HCT116 (cell line): ENCODE measurements around the gene KYNU. TPM values are rescaled to one million over a fixed set of nuclear protein-coding genes. Genes with fewer than 3 reads are reported as not detected.

Experiments
- ATAC-seq: fragments of 200-7000 bp; cut with Tn5 transposase; 2 replicates; pipeline ENCODE4 v1.9.1; 2020; ENCODE audit warnings: mild to moderate bottlenecking, moderate library complexity
- BruUV-seq: library from RNA; stranded (reverse); fragments of 400-500 nt; replicated peaks from 2 replicates; lab custom pipeline; 2021; lab: Mats Ljungman, UMichigan
- CTCF ChIA-PET: fragments of 300-600 bp; sonication (Branson Sonifier 250); formaldehyde crosslinking; loops from one replicate; lab custom pipeline; 2021; ENCODE audit warnings: antibody characterized with exemption; lab: Charles Lee
- POLR2A ChIA-PET: fragments of 300-600, 350-600 bp; sonication (Branson Sonifier 250); formaldehyde crosslinking; loops from one replicate; lab custom pipeline; 2021; ENCODE audit warnings: antibody characterized with exemption; lab: Charles Lee
- RAD21 ChIA-PET, 2 experiments: fragments of 300-600 bp; sonication (Branson Sonifier 250); formaldehyde crosslinking; loops; one replicate each; lab custom pipeline; 2023; ENCODE audit warnings: low total read pairs in 2 of 2; ENCODE audit not compliant: uncharacterized antibody in 2 of 2, unreplicated experiment in 2 of 2, low non-redundant PET in 1 of 2; lab: Charles Lee
- DNase-seq: peaks from one replicate; pipeline ENCODE4 v3.0.0-alpha.2; 2010; ENCODE audit warnings: low read depth, low spot score
- H2AFZ ChIP-seq: fragments of 200-600 bp; shearing (Covaris generic), sonication (generic); 2 replicates; pipeline ENCODE4 v1.6.1; 2017; ENCODE audit warnings: low read depth, mixed run types, mixed read lengths, antibody characterized with exemption, low read length; ENCODE audit not compliant: poor library complexity, severe bottlenecking
- H3K27ac ChIP-seq: 2 replicates; pipeline ENCODE4 v1.5.1; 2012; ENCODE audit warnings: low read depth, low read length
- H3K27me3 ChIP-seq: fragments of 200-600 bp; sonication (generic); 2 replicates; pipeline ENCODE4 v1.6.1; 2016; ENCODE audit warnings: mixed run types, low read length, mixed read lengths; ENCODE audit not compliant: insufficient read depth
- H3K36me3 ChIP-seq, 2 experiments: fragments of 200-500 bp in 1 of 2; fragments of 200-600 bp in 1 of 2; sonication (Bioruptor generic) in 1 of 2; sonication (generic) in 1 of 2; 2 replicates each; pipeline versions ENCODE4 v1.5.1 to v1.6.1; 2014 to 2016; ENCODE audit warnings: low read length in 2 of 2, inconsistent platforms in 1 of 2, mixed read lengths in 1 of 2, mixed run types in 1 of 2; ENCODE audit not compliant: insufficient read depth in 2 of 2, control insufficient read depth in 1 of 2
- H3K4me1 ChIP-seq, 2 experiments: fragments of 200-600 bp in 1 of 2; sonication (generic) in 1 of 2; 2 replicates each; pipeline versions ENCODE4 v1.5.1 to v1.6.1; 2012 to 2017; ENCODE audit warnings: low read length in 2 of 2, inconsistent platforms in 1 of 2, mild to moderate bottlenecking in 1 of 2, mixed read lengths in 1 of 2, mixed run types in 1 of 2, moderate library complexity in 1 of 2; ENCODE audit not compliant: insufficient read depth in 2 of 2, control insufficient read depth in 1 of 2
- H3K4me2 ChIP-seq: fragments of 200-600 bp; sonication (generic); 2 replicates; pipeline ENCODE4 v1.6.1; 2017; ENCODE audit warnings: mixed run types, low read length, mixed read lengths
- H3K4me3 ChIP-seq, 2 experiments: fragments of 200-600 bp in 1 of 2; sonication (generic) in 1 of 2; replicated peaks in 1 of 2; 2 replicates each; pipeline ENCODE4 v1.5.1; 2011 to 2016; ENCODE audit warnings: low read length in 2 of 2, control low read depth in 1 of 2, low read depth in 1 of 2, mild to moderate bottlenecking in 1 of 2, mixed read lengths in 1 of 2, mixed run types in 1 of 2
- H3K79me2 ChIP-seq: fragments of 200-600 bp; sonication (generic); 2 replicates; pipeline ENCODE4 v1.6.1; 2017; ENCODE audit warnings: mild to moderate bottlenecking, mixed run types, low read length, moderate library complexity, mixed read lengths; ENCODE audit not compliant: insufficient read depth
- H3K9ac ChIP-seq: fragments of 200-600 bp; sonication (generic); 2 replicates; pipeline ENCODE4 v1.6.1; 2016; ENCODE audit warnings: low read length, mixed read lengths
- H3K9me2 ChIP-seq: fragments of 200-600 bp; sonication (generic), shearing (Covaris generic); 2 replicates; pipeline ENCODE4 v1.6.1; 2017; ENCODE audit warnings: mixed run types, mild to moderate bottlenecking, moderate library complexity; ENCODE audit not compliant: insufficient read depth
- H3K9me3 ChIP-seq, 2 experiments: fragments of 200-500 bp in 1 of 2; fragments of 200-600 bp in 1 of 2; sonication (Bioruptor generic) in 1 of 2; sonication (generic) in 1 of 2; 2 replicates each; pipeline ENCODE4 v1.6.1; 2014 to 2017; ENCODE audit warnings: low read length in 2 of 2, mixed read lengths in 2 of 2, inconsistent platforms in 1 of 2, low read depth in 1 of 2, mild to moderate bottlenecking in 1 of 2, mixed run types in 1 of 2, moderate library complexity in 1 of 2; ENCODE audit not compliant: control insufficient read depth in 1 of 2, insufficient read depth in 1 of 2
- H4K20me1 ChIP-seq: fragments of 200-600 bp; sonication (generic), shearing (Covaris generic); 2 replicates; pipeline ENCODE4 v1.6.1; 2017; ENCODE audit warnings: mixed run types, mild to moderate bottlenecking, moderate library complexity; ENCODE audit not compliant: insufficient read depth
- ELF1 ChIP-seq: IDR thresholded peaks from 2 replicates; pipeline ENCODE4 v1.6.1; 2012; ENCODE audit warnings: low read depth, borderline replicate concordance
- JUND ChIP-seq: IDR thresholded peaks from 2 replicates; pipeline ENCODE4 v1.6.1; 2012
- RAD21 ChIP-seq: IDR thresholded peaks from 2 replicates; pipeline ENCODE4 v1.6.1; 2012; ENCODE audit warnings: low read depth, mild to moderate bottlenecking
- YY1 ChIP-seq: IDR thresholded peaks from 2 replicates; pipeline ENCODE4 v1.6.1; 2011; ENCODE audit warnings: low read length, low read depth, moderate library complexity, mild to moderate bottlenecking; ENCODE audit not compliant: insufficient replicate concordance; ENCODE audit errors: extremely low read depth
- ZNF274 ChIP-seq: fragments of 200-500 bp; sonication (Bioruptor generic); IDR thresholded peaks from 2 replicates; pipeline ENCODE4 v1.6.1; 2014; ENCODE audit warnings: mild to moderate bottlenecking, low read depth, low read length, inconsistent platforms
- intact Hi-C: fragments of 100-400 bp; cut with micrococcal nuclease; formaldehyde crosslinking; loops from 2 replicates; pipeline ENCODE4 v1.10.0; 2022
- total RNA-seq: library from RNA; stranded (reverse); gene quantifications from one replicate; pipeline ENCODE4 v1.2.1, GENCODE V29; 2021; ENCODE audit not compliant: unreplicated experiment
- TF ChIP-seq, protein P1 (sequence below), 3 experiments: fragments of 200-600 bp in 1 of 3; sonication (generic) in 1 of 3; IDR thresholded peaks in 2 of 3; conservative IDR thresholded peaks in 1 of 3; 2 replicates each; pipeline ENCODE4 v1.5.1; 2012 to 2017; ENCODE audit warnings: low read depth in 2 of 3, low read length in 2 of 3, antibody characterized with exemption in 1 of 3, borderline replicate concordance in 1 of 3, control low read depth in 1 of 3, mild to moderate bottlenecking in 1 of 3, mixed read lengths in 1 of 3, mixed run types in 1 of 3, moderate library complexity in 1 of 3; ENCODE audit not compliant: insufficient read depth in 1 of 3
- TF ChIP-seq, protein P2 (sequence below): IDR thresholded peaks from 2 replicates; pipeline ENCODE4 v1.6.1; 2012; ENCODE audit warnings: low read depth

KYNU gene
- total RNA-seq, 1 experiment from 2014 or later, result 0.22 TPM

DNA sequence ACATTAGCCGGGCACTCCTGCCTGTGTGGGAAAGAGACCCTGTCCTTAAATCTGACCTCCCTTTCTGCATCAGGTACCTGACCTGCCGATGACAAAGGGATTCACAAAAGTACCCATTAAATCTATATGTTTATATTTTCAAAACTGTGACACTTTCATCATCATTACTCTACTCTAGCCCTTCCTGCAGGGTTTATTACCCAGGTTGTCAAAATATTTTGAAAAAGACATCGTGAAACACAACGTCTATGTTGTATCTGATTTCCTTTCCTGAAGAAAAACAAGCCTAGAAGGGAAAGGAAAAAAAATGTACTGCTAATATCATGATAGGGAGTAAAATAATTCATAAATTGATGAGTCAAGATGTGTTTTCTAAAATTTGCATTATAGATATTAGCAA is 15.2 kb upstream of the KYNU start (continued):
- TF ChIP-seq, protein P1, sequence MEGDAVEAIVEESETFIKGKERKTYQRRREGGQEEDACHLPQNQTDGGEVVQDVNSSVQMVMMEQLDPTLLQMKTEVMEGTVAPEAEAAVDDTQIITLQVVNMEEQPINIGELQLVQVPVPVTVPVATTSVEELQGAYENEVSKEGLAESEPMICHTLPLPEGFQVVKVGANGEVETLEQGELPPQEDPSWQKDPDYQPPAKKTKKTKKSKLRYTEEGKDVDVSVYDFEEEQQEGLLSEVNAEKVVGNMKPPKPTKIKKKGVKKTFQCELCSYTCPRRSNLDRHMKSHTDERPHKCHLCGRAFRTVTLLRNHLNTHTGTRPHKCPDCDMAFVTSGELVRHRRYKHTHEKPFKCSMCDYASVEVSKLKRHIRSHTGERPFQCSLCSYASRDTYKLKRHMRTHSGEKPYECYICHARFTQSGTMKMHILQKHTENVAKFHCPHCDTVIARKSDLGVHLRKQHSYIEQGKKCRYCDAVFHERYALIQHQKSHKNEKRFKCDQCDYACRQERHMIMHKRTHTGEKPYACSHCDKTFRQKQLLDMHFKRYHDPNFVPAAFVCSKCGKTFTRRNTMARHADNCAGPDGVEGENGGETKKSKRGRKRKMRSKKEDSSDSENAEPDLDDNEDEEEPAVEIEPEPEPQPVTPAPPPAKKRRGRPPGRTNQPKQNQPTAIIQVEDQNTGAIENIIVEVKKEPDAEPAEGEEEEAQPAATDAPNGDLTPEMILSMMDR (IDR thresholded peaks at IDR 0.05 in 2 of 3, conservative IDR thresholded peaks at IDR 0.05 in 1 of 3; ENCODE audit: borderline replicate concordance in 1 of 3, insufficient read depth in 1 of 3, low read depth in 2 of 3, low read length in 2 of 3), result no peak
- TF ChIP-seq ELF1, result no peak
- TF ChIP-seq JUND, result no peak
- TF ChIP-seq YY1, result no peak

DNA sequence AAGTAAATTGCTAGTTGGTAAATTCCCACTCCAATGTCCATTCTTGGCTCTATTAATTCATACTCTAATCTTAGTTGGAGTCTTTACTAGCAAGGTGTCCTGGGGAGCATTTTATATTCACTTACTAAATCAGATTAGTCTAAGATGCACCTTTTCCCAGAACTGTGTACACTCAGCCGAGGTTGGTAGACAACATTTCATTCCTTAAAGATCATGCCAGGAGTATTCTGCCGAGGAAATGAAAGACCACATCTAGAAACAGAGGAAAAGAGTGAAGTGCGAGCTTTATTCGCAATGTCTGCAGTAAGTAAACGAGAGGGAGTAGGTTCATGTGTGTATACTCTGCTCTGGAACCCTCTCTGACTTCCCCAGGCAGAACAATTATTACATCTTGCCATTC is 14.6 kb upstream of the KYNU start:
- RAD21 ChIA-PET, result no interaction called here
- ATAC-seq, result no peak
- Histone ChIP-seq H3K27me3 (no peaks in the 10 kb centered on the region), H3K9ac (no peak overlapping the region), H4K20me1 (no peaks in the 10 kb centered on the region), H3K9me3 (no peaks in the 10 kb centered on the region), H3K27ac (no peak overlapping the region), H3K9me2 (no peaks in the 10 kb centered on the region), H3K36me3 (no peaks in the 10 kb centered on the region), H3K4me3 (no peak overlapping the region), H2AFZ (no peak overlapping the region), H3K79me2 (no peaks in the 10 kb centered on the region), H3K4me2 (no peak overlapping the region), H3K4me1 (no peaks in the 10 kb centered on the region)
- DNase-seq, result no peak
- CTCF ChIA-PET, result no interaction called here
- TF ChIP-seq ZNF274 (no peak), RAD21 (no peak)
- TF ChIP-seq, protein P2, sequence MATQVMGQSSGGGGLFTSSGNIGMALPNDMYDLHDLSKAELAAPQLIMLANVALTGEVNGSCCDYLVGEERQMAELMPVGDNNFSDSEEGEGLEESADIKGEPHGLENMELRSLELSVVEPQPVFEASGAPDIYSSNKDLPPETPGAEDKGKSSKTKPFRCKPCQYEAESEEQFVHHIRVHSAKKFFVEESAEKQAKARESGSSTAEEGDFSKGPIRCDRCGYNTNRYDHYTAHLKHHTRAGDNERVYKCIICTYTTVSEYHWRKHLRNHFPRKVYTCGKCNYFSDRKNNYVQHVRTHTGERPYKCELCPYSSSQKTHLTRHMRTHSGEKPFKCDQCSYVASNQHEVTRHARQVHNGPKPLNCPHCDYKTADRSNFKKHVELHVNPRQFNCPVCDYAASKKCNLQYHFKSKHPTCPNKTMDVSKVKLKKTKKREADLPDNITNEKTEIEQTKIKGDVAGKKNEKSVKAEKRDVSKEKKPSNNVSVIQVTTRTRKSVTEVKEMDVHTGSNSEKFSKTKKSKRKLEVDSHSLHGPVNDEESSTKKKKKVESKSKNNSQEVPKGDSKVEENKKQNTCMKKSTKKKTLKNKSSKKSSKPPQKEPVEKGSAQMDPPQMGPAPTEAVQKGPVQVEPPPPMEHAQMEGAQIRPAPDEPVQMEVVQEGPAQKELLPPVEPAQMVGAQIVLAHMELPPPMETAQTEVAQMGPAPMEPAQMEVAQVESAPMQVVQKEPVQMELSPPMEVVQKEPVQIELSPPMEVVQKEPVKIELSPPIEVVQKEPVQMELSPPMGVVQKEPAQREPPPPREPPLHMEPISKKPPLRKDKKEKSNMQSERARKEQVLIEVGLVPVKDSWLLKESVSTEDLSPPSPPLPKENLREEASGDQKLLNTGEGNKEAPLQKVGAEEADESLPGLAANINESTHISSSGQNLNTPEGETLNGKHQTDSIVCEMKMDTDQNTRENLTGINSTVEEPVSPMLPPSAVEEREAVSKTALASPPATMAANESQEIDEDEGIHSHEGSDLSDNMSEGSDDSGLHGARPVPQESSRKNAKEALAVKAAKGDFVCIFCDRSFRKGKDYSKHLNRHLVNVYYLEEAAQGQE, result no peak
- BruUV-seq, result no TSS peak
- POLR2A ChIA-PET, result no interaction called here
- intact Hi-C loops, result no loop called here
